Activated CD4-positive, alpha-beta T cell treated with anti-CD3 and anti-CD28 coated beads for 36 hours (primary cell): Measurements from ENCODE around the gene FADS6. TPM values are rescaled to one million over a fixed set of nuclear protein-coding genes. Genes with fewer than 3 reads are reported as not detected.

Experiments used
- ATAC-seq: fragments of 200-7000 bp; cut with Tn5 transposase; one replicate; pipeline ENCODE4 v1.10.0; 2021; ENCODE audit warnings: mild to moderate bottlenecking, moderate library complexity
- CTCF ChIA-PET: fragments of 350-600 bp; sonication (Branson Sonifier 250); formaldehyde crosslinking; loops from one replicate; lab custom pipeline; 2021; ENCODE audit warnings: antibody characterized with exemption; lab: Charles Lee
- POLR2A ChIA-PET: fragments of 350-600 bp; sonication (Branson Sonifier 250); formaldehyde crosslinking; loops from one replicate; lab custom pipeline; 2021; ENCODE audit warnings: antibody characterized with exemption, inconsistent platforms; lab: Charles Lee
- DNase-seq: peaks from one replicate; pipeline ENCODE4 v3.0.0-alpha.2; 2020
- H3K27ac Mint-ChIP-seq: one replicate; pipeline ENCODE4 v1.8.0; 2021; ENCODE audit warnings: mixed read lengths
- H3K27me3 Mint-ChIP-seq: one replicate; pipeline ENCODE4 v1.8.0; 2021; ENCODE audit warnings: mixed read lengths
- H3K36me3 Mint-ChIP-seq: one replicate; pipeline ENCODE4 v1.8.0; 2021; ENCODE audit warnings: low read depth, mixed read lengths
- H3K4me1 Mint-ChIP-seq: one replicate; pipeline ENCODE4 v1.8.0; 2021; ENCODE audit warnings: mixed read lengths
- H3K4me3 Mint-ChIP-seq: one replicate; pipeline ENCODE4 v1.8.0; 2021; ENCODE audit warnings: mild to moderate bottlenecking, moderate library complexity, mixed read lengths
- H3K9me3 Mint-ChIP-seq: one replicate; pipeline ENCODE4 v1.8.0; 2021; ENCODE audit warnings: low read depth, mixed read lengths
- intact Hi-C, 2 experiments: fragments of 100-400 bp; cut with DNase I in 1 of 2; cut with micrococcal nuclease in 1 of 2; formaldehyde crosslinking; loops; one replicate each; pipeline versions ENCODE4 v1.14.2 to v1.15.1; 2022 to 2024; cut with DNase I, micrococcal nuclease
- total RNA-seq, 2 experiments: library from RNA; stranded (reverse); gene quantifications; one replicate each; pipeline ENCODE4 v1.2.3, GENCODE V29; 2021

FADS6 gene
- total RNA-seq, 2 experiments from 2014 or later: not detected

- Mint-ChIP-seq H3K36me3 (no peaks in the 10 kb centered on the region), H3K9me3 (no peaks in the 10 kb centered on the region), H3K4me1 (peaks cover 5% of the 10 kb centered on the region), H3K27ac (no peak overlapping the region), H3K27me3 (peaks cover 9% of the 10 kb centered on the region), H3K4me3 (no peak overlapping the region)
- CTCF ChIA-PET: no interaction called here
- POLR2A ChIA-PET: no interaction called here
- intact Hi-C loops: no loop called here
- ATAC-seq (no peak), DNase-seq (no peak)
Measured at GRCh38 chr17:74903671-74904070, 10.2 kb upstream of the FADS6 start.

- ChIA-PET POLR2A (no interaction called here), CTCF (interaction anchor here (0.7 to 1.4 kb wide), 2 partner anchors 11 to 205 kb away, joined by 3 read pairs; no protein-coding TSS in a partner anchor)
- intact Hi-C loops: no loop called here
- DNase-seq (no peak), ATAC-seq (no peak)
- no peak overlapping the region for H3K4me3 Mint-ChIP-seq
- H3K27me3 Mint-ChIP-seq: peaks cover 9% of the 10 kb centered on the region
- peaks cover 5% of the 10 kb centered on the region for H3K4me1 Mint-ChIP-seq
- no peaks in the 10 kb centered on the region for H3K9me3 Mint-ChIP-seq
- H3K36me3 Mint-ChIP-seq: no peaks in the 10 kb centered on the region
- no peak overlapping the region for H3K27ac Mint-ChIP-seq
Measured at GRCh38 chr17:74903034-74903433, 9.6 kb upstream of the FADS6 start.

- ChIA-PET CTCF (interaction anchor here (0.5 kb wide), 1 partner anchor 599 kb away, joined by 3 read pairs; no protein-coding TSS in a partner anchor), POLR2A (no interaction called here)
- Mint-ChIP-seq H3K27me3 (peaks cover 10% of the 10 kb centered on the region), H3K27ac (no peak overlapping the region), H3K9me3 (no peaks in the 10 kb centered on the region), H3K36me3 (no peaks in the 10 kb centered on the region), H3K4me3 (no peak overlapping the region), H3K4me1 (peaks cover 5% of the 10 kb centered on the region)
- intact Hi-C loops: no loop called here
- ATAC-seq (no peak), DNase-seq (no peak)
Measured at GRCh38 chr17:74901353-74902135, 8.1 kb upstream of the FADS6 start.

GRCh38 chr17:74900208-74900607 is 6.8 kb upstream of the FADS6 start:
- no peak overlapping the region for H3K4me3 Mint-ChIP-seq
- CTCF ChIA-PET: interaction anchor here (0.6 kb wide), 1 partner anchor 66 kb away, joined by 3 read pairs; no protein-coding TSS in a partner anchor
- H3K27me3 Mint-ChIP-seq: peaks cover 16% of the 10 kb centered on the region
- ATAC-seq (no peak), DNase-seq (no peak)
- H3K36me3 Mint-ChIP-seq: no peaks in the 10 kb centered on the region
- H3K4me1 Mint-ChIP-seq: peaks cover 3% of the 10 kb centered on the region
- POLR2A ChIA-PET: no interaction called here
- intact Hi-C loops: no loop called here
- no peak overlapping the region for H3K27ac Mint-ChIP-seq
- no peaks in the 10 kb centered on the region for H3K9me3 Mint-ChIP-seq

GRCh38 chr17:74898376-74898946 is 5.0 kb upstream of the FADS6 start:
- Mint-ChIP-seq H3K9me3 (no peaks in the 10 kb centered on the region), H3K36me3 (no peaks in the 10 kb centered on the region), H3K4me1 (peaks cover 3% of the 10 kb centered on the region), H3K4me3 (no peak overlapping the region), H3K27me3 (peaks cover 22% of the 10 kb centered on the region), H3K27ac (no peak overlapping the region)
- intact Hi-C loops: no loop called here
- ATAC-seq (no peak), DNase-seq (no peak)
- ChIA-PET CTCF (interaction anchor here (0.7 kb wide), 1 partner anchor 851 kb away, joined by 3 read pairs; no protein-coding TSS in a partner anchor), POLR2A (no interaction called here)

GRCh38 chr17:74893936-74894671 is 671 bp upstream of the FADS6 start:
- Mint-ChIP-seq H3K9me3 (no peaks in the 10 kb centered on the region), H3K27ac (no peak overlapping the region), H3K27me3 (peaks cover 28% of the 10 kb centered on the region), H3K4me3 (no peak overlapping the region), H3K36me3 (no peaks in the 10 kb centered on the region), H3K4me1 (peaks cover 3% of the 10 kb centered on the region)
- intact Hi-C loops: no loop called here
- DNase-seq (no peak), ATAC-seq (no peak)
- ChIA-PET CTCF (interaction anchor here (0.7 to 1.0 kb wide), 2 partner anchors 85 to 147 kb away, joined by 3 read pairs; no protein-coding TSS in a partner anchor), POLR2A (no interaction called here)

GRCh38 chr17:74892013-74892841 is 1.2 kb downstream of the FADS6 start:
- H3K27me3 Mint-ChIP-seq: peaks cover 28% of the 10 kb centered on the region
- no peak overlapping the region for H3K27ac Mint-ChIP-seq
- ChIA-PET CTCF (interaction anchor here (0.7 to 2.1 kb wide), 5 partner anchors 10 to 325 kb away, joined by 3 to 5 read pairs (median 3); partner anchors contain the start of gene CD300H), POLR2A (no interaction called here)
- DNase-seq (no peak), ATAC-seq (no peak)
- no peaks in the 10 kb centered on the region for H3K36me3 Mint-ChIP-seq
- H3K4me3 Mint-ChIP-seq: no peak overlapping the region
- no peaks in the 10 kb centered on the region for H3K9me3 Mint-ChIP-seq
- H3K4me1 Mint-ChIP-seq: peaks cover 3% of the 10 kb centered on the region
- intact Hi-C loops: no loop called here

GRCh38 chr17:74890554-74890953 is 2.9 kb downstream of the FADS6 start:
- POLR2A ChIA-PET: no interaction called here
- DNase-seq (no peak), ATAC-seq (no peak)
- Mint-ChIP-seq H3K4me3 (no peak overlapping the region), H3K27ac (no peak overlapping the region), H3K27me3 (peaks cover 23% of the 10 kb centered on the region), H3K36me3 (no peaks in the 10 kb centered on the region), H3K9me3 (no peaks in the 10 kb centered on the region), H3K4me1 (peaks cover 3% of the 10 kb centered on the region)
- intact Hi-C loops: no loop called here
- CTCF ChIA-PET: interaction anchor here (0.6 to 1.6 kb wide), 5 partner anchors 9 to 602 kb away, joined by 3 to 4 read pairs (median 3); no protein-coding TSS in a partner anchor

- no peaks in the 10 kb centered on the region for H3K36me3 Mint-ChIP-seq
- CTCF ChIA-PET: interaction anchor here (0.9 kb wide), 1 partner anchor 67 kb away, joined by 3 read pairs; no protein-coding TSS in a partner anchor
- H3K27me3 Mint-ChIP-seq: peaks cover 20% of the 10 kb centered on the region
- H3K27ac Mint-ChIP-seq: no peak overlapping the region
- intact Hi-C loops: no loop called here
- ATAC-seq (no peak), DNase-seq (no peak)
- H3K9me3 Mint-ChIP-seq: no peaks in the 10 kb centered on the region
- H3K4me1 Mint-ChIP-seq: no peaks in the 10 kb centered on the region
- H3K4me3 Mint-ChIP-seq: no peak overlapping the region
- POLR2A ChIA-PET: no interaction called here
Measured at GRCh38 chr17:74888469-74888868, 5.0 kb downstream of the FADS6 start.

GRCh38 chr17:74883241-74883745 is 10.1 kb downstream of the FADS6 start:
- ATAC-seq: no peak
- no peak for DNase-seq
- H3K4me3 Mint-ChIP-seq: no peak overlapping the region
- no peaks in the 10 kb centered on the region for H3K36me3 Mint-ChIP-seq
- CTCF ChIA-PET: interaction anchor here (0.6 kb wide), 1 partner anchor 10 kb away, joined by 3 read pairs; no protein-coding TSS in a partner anchor
- peaks cover 8% of the 10 kb centered on the region for H3K27me3 Mint-ChIP-seq
- POLR2A ChIA-PET: no interaction called here
- no peak overlapping the region for H3K27ac Mint-ChIP-seq
- H3K4me1 Mint-ChIP-seq: no peaks in the 10 kb centered on the region
- intact Hi-C loops: no loop called here
- no peaks in the 10 kb centered on the region for H3K9me3 Mint-ChIP-seq
